ENCODE results near the gene NLRP1.

DNA sequence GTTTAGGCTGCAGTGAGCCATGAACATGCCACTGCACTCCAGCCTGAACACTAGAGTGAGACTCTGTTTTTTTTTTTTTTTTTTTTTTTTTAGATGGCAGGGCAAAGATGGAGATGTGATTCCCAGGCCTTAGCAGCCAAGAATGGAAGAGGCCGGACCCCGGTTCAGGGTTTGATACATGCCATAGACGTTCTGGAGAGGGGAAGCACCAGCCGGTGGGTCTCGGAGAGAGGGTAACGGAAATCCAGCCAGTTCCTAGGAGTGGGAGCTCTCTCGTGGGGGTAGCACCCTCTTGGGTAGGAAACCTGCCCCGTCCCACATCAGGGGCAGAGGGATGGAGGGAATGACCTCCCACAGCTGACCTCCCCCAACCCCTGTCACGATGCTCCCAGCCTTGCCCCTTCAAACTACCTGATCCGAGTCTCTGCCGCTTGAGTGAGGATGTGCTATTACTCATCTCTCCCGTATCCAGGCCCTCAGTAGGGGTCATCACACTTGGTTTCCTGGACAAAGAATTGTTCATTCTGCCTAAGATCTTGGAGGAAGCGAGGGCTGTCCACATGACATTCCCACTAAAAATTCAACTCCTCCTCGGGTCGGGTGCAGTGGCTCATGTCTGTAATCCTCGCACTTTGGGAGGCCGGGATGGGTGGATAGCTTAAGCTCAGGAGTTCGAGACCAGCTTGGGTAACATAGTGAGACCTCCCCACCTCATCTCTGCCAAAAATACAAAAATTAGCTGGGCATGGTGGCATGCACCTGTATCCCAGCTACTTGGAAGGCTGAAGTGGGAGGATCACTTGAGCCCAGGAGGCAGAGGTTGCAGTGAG lies 50.6 kb downstream of the NLRP1 start:
- TF ChIP-seq, protein P1, sequence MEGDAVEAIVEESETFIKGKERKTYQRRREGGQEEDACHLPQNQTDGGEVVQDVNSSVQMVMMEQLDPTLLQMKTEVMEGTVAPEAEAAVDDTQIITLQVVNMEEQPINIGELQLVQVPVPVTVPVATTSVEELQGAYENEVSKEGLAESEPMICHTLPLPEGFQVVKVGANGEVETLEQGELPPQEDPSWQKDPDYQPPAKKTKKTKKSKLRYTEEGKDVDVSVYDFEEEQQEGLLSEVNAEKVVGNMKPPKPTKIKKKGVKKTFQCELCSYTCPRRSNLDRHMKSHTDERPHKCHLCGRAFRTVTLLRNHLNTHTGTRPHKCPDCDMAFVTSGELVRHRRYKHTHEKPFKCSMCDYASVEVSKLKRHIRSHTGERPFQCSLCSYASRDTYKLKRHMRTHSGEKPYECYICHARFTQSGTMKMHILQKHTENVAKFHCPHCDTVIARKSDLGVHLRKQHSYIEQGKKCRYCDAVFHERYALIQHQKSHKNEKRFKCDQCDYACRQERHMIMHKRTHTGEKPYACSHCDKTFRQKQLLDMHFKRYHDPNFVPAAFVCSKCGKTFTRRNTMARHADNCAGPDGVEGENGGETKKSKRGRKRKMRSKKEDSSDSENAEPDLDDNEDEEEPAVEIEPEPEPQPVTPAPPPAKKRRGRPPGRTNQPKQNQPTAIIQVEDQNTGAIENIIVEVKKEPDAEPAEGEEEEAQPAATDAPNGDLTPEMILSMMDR (IDR thresholded peaks at IDR 0.05; ENCODE audit: insufficient read depth, low read length), result no peak
- TF ChIP-seq POLR2AphosphoS5 (IDR thresholded peaks at IDR 0.05; ENCODE audit: low read depth), result no peak
- TF ChIP-seq GABPA (IDR thresholded peaks at IDR 0.05; ENCODE audit: low read depth), result no peak
- TF ChIP-seq, protein P2, sequence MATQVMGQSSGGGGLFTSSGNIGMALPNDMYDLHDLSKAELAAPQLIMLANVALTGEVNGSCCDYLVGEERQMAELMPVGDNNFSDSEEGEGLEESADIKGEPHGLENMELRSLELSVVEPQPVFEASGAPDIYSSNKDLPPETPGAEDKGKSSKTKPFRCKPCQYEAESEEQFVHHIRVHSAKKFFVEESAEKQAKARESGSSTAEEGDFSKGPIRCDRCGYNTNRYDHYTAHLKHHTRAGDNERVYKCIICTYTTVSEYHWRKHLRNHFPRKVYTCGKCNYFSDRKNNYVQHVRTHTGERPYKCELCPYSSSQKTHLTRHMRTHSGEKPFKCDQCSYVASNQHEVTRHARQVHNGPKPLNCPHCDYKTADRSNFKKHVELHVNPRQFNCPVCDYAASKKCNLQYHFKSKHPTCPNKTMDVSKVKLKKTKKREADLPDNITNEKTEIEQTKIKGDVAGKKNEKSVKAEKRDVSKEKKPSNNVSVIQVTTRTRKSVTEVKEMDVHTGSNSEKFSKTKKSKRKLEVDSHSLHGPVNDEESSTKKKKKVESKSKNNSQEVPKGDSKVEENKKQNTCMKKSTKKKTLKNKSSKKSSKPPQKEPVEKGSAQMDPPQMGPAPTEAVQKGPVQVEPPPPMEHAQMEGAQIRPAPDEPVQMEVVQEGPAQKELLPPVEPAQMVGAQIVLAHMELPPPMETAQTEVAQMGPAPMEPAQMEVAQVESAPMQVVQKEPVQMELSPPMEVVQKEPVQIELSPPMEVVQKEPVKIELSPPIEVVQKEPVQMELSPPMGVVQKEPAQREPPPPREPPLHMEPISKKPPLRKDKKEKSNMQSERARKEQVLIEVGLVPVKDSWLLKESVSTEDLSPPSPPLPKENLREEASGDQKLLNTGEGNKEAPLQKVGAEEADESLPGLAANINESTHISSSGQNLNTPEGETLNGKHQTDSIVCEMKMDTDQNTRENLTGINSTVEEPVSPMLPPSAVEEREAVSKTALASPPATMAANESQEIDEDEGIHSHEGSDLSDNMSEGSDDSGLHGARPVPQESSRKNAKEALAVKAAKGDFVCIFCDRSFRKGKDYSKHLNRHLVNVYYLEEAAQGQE (IDR thresholded peaks at IDR 0.05; ENCODE audit: insufficient replicate concordance, low read depth), result no peak

Data from HL-60 (cell line).